ENCODE data around the gene RTTN.

The RTTN gene

GRCh38 chr18:70072678-70073077, 132.8 kb downstream of the RTTN start:
- DNase-seq = no peak

- DNase-seq = no peak
These were observed 135.5 kb downstream of the RTTN start for GRCh38 chr18:70069965-70070364.

DNA sequence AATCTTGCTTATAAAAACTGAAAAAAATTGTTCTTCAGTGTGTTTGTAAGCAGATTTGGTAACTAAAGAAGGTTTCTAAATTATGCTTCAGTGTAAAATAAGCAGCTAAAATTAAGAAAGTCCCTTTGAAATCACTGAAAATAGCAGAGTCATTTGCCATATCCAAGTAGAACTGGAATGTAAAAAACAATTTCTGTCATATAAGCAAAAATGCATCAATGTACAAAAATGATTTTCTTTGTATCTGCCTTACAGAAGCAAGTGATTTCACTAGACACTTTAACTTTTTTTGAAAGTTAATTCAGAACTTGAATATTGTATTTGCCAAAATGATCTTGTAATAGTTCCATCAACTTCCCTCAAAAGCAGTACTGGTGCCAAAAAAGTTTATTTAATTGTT, 136.1 kb downstream of the RTTN start:
- no peak for DNase-seq

DNA sequence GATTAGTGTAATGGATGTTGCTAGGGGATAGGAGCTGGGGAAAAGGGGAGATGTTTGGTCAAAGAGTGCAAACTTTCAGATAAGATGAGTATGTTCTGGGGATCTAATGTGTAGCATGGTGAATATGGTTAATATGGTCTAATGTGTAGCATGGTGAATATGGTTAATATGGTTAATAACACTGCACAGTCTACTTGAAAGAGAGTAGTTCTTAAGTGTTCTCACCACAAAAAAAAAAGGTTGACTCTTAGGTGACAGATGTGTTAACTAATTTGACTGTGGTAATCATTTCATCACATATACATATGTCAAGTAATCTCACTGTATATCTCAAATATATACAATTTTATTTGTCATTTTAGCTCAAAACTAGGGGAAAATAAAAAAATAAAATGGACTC, 136.5 kb downstream of the RTTN start:
- DNase-seq = no peak

GRCh38 chr18:70059684-70060083, 145.8 kb downstream of the RTTN start:
- no peak for DNase-seq

- no peak for DNase-seq
These were observed 146.6 kb downstream of the RTTN start for GRCh38 chr18:70058916-70059315.

GRCh38 chr18:70047931-70048603, 157.4 kb downstream of the RTTN start:
- no peak for DNase-seq

DNA sequence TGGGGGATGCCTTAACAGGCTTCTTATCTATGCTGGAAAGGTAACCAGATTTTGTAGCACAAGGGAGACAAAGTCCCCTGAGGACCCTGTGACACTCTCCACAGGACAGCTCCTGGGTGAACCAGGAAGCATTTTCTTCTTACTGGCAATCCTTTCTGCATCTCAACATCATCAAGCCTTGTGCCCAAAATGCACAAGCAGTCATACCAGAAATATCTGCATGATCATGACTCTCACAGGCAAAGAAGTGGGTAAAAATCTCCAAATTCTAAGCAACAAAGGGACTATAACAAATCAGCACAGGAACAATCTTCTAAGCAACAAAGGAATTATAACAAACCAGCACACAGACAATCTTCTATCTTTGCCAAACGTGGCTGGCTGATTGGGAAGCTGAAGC, 158.7 kb downstream of the RTTN start:
- DNase-seq = no peak

DNA sequence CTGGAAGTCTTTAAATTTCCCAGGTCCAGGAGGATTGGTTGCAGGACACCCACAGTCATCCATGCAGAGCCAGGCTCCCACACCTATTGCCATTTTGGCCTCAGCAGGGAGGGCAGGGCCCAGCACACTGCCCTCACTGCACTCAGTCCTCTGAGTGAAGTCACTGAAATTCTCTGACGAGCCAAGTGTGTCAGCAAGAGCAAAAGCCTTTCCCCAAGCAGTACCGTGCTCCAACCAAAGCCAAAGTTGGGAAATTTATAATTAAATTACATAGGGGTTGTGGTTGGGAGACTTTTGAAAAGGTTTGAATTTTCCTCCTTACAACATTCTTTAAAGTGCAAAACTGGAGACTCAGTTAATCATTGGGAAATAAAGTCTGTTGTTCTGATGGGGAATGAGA, 159.3 kb downstream of the RTTN start:
- no peak for DNase-seq

DNA sequence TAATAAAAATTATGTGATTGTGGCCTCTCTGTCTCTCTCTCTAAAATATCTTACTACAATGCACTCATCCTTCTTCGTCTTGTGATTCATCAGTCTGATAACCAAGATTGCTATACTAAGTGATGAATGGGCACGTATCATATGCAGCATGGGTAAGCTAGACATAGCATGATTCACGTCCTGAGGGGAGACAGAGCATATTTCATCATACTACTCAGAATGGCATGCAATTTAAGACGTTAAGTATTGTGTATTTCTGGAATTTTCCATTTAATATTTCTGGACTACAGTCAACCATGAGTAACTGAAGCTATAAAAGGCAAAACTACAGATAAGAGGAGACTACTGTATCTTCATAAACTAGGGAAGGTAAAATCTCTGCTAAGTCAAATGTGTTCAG, 160.9 kb downstream of the RTTN start:
- no peak for DNase-seq

- no peak for DNase-seq
These were observed 163.9 kb downstream of the RTTN start for GRCh38 chr18:70041459-70042050.

DNA sequence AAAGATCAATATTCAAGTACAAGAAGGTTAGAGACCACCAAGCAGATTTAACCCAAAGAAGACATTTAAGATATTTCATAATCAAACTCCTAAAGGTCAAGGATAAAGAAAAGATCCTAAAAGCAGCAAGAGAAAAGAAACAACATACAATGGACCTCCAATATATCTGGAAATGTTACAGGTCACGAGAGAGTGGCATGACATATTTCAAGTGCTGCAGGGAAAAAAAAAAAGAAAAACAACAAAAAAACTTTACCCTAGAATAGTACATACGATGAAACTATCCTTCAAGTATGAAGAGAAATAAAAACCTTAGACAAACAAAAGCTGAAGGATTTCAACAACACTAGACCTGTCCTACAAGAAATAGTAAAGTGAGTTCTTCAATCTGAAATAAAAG, 166.3 kb downstream of the RTTN start:
- no peak for DNase-seq

DNA sequence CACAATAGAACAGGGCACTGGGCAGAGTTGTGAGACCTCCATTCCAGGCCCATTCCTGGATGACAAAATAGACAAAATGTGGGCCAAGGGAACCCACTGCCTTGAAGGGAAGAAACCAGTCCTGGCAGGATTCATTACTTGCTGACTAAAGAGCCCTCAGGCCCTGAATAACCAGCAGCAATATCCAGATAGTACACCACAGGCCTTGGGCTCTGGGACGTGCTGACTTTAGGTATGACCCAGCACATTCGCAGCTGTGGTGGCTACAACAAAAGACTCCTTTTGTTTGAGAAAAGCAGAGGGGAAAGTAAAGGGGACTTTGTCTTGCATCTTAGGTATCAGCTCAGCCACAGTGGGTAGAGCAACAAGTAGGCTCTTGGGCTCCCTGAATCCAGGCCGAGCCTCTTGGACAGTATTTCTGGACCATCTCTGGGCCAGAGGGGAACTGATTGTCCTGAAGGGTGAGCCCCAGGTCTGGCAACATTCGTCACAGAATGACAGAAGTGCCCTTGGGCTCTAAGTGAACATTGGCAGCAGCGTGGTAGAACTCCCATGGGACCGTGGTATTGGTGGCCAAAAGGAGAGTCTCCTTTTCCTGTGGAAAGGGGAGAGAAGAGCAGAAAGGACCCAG, 167.9 kb downstream of the RTTN start:
- DNase-seq = no peak

GRCh38 chr18:70036771-70037347, 168.6 kb downstream of the RTTN start:
- no peak for DNase-seq

DNA sequence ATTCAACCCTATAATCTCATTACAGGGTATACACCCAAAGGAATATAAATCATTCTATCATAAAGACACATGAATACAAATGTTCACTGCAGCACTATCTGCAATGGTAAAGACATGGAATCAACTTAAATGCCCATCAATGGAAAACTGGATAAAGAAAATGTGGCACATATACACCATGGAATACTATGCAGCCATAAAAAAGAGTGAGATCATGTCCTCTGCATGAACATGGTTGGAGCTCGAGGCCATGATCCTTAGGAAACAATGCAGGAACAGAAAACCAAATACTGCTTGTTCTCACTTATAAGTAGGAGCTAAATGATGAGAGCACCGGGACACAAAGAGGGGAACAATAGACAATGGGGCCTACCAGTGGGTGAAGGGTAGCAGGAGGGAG, 169.3 kb downstream of the RTTN start:
- no peak for DNase-seq

DNA sequence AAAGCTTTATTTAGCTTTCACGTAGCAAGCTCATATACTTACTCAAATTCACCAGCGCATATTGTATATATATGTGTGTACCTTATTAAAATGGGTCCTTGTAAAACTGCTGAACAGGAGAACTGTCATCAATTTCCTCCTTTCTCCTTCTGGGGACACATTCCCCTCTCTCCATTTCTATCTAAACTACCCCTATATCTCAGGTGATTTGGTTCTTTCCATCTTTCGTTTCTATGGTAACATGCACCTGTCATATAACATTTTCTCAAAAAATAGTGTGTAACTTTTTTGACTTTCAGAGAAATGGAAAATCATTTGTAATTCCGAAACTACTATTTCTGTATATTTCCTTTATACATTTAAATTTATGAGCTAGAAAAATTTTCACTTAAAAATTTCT, 174.3 kb downstream of the RTTN start:
- DNase-seq = no peak

DNA sequence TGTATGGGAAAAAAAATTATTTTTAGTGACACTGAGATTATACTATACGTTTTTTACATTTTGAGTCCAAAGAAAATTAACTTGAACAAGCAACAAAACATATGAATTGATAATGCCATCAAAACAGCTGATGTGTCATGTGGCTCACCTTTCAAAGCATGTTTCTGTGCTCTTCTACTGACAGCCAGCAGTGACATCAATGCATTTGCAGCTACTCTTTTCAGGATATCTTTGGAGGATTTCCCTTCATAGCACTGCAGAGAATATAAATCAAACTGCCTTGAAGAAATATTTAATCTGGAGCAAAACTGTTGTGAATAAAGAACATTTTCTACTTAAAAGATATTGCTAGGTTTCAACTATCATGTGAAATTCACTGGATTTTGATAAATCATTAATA, 174.8 kb downstream of the RTTN start:
- no peak for DNase-seq

DNA sequence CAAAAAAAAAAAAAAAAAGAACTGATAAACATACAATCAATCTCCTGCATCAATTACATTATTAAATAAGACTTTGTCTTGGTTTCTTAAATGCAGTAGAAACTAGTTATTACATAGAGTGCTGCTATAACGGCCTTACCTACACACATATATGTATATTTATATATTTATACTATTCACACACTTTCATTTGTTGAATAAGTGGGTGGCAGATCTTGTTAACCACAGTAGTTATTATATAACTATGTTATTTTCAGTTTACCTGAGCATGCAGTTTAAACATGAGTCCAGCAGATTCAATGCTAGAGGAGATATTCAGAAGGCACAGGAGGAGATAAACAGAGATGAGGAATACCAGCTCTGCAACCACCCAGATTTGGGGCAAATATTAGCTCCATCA, 176.3 kb downstream of the RTTN start:
- no peak for DNase-seq

GRCh38 chr18:70028734-70029133, 176.8 kb downstream of the RTTN start:
- no peak for DNase-seq

DNA sequence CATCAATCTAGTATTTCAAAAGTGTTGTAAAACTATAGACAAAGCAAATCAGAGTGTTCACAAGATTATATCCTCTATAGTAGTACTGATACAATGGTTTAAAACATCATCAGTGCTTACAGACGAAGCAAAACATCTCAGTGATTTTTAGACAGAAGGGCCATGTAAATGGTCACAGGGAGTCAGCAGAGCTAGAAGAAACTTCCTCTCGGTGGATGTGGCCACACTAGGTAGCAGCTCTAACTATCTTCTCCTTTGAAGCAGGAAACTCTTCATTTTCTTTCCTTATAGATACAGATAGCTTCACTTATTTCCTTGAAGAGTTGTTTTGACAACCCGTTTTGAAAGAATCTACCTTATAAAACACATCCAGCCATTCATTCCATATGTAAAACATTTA, 177.4 kb downstream of the RTTN start:
- DNase-seq = no peak

DNA sequence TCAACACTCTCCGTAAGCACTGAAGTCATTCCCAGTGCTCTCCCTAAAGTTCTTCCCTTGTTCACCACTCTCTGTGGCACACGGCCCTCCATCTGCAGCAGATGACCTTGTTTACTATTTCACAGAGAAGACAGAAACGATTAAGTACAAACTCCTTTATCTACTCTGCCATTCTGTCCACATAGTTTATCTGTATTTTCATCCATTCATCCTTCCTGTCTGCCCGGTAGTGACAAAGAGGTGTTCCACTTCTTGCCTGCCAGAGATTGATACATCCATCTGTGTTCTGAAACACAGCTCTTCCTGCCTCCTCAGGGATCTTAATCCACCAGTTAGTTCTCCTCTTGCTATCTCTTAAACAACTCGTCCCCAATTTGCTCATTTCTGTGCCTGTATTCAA, 179.9 kb downstream of the RTTN start:
- DNase-seq = no peak

- no peak for DNase-seq
These were observed 180.7 kb downstream of the RTTN start for GRCh38 chr18:70024829-70025228.

GRCh38 chr18:70024093-70024492, 181.4 kb downstream of the RTTN start:
- no peak for DNase-seq

DNA sequence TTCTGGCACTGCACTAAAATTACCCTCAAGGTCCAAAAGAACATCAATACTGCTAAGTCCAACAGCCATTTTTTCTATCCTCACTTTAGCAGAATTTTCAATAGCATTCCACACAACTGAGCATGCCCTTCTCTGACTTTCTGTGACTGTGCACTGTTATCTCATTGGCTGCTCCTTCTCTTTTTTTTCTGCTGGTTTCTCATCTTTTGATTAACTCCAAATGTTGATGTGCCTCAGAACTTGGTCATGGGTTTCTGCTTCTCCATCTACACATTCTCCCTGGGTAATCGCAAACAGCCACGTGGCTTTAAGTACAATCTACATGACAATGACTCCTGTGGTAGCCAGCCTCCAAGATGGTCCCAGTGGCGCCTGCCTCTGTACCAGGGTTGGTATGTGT, 182.9 kb downstream of the RTTN start:
- no peak for DNase-seq
